ENCODE results near the gene SDCBP2.

SDCBP2 gene

DNA sequence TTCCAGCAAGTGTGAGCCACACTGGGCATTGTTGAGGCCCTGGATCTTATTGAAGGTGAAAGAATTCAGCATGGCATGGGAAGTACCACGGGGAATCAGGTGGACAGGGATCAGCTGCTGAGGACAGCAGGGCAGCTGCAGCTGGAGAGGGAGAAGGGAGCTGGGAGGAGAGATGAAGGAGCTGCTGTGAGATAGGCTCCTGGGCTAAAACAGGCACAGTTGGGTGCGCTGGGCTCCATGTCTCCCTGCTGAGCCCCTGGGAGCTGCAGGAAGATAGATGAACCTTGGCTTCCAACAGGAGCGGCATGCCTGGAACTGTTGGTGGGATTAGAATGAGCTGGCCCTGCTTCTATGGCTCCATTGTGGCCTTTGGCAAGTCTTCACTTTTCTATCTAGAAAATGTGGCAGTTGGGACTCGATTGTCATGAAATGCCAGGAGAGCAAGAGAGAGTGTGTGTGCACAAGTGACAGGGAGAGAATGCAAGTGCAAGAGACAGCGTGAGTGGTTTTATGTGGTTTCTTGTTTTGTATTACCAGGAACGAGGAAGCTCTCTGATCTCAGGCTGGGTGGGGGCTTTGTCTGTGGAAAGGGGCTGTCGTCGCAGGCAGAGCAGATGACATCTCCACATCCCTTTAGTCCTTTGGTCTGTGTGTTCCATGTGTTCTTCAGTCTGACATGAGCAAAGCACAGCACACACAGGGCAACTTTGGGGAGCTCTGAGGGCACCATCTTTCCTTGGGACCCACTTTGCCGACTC, 42.5 kb downstream of the SDCBP2 start:
- H3K4me3 ChIP-seq (ENCODE audit: low read depth, low read length), result no peak overlapping the region
- TF ChIP-seq, protein P1, sequence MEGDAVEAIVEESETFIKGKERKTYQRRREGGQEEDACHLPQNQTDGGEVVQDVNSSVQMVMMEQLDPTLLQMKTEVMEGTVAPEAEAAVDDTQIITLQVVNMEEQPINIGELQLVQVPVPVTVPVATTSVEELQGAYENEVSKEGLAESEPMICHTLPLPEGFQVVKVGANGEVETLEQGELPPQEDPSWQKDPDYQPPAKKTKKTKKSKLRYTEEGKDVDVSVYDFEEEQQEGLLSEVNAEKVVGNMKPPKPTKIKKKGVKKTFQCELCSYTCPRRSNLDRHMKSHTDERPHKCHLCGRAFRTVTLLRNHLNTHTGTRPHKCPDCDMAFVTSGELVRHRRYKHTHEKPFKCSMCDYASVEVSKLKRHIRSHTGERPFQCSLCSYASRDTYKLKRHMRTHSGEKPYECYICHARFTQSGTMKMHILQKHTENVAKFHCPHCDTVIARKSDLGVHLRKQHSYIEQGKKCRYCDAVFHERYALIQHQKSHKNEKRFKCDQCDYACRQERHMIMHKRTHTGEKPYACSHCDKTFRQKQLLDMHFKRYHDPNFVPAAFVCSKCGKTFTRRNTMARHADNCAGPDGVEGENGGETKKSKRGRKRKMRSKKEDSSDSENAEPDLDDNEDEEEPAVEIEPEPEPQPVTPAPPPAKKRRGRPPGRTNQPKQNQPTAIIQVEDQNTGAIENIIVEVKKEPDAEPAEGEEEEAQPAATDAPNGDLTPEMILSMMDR (IDR thresholded peaks at IDR 0.05; ENCODE audit: borderline replicate concordance, insufficient read depth, low read depth, low read length), result no peak

DNA sequence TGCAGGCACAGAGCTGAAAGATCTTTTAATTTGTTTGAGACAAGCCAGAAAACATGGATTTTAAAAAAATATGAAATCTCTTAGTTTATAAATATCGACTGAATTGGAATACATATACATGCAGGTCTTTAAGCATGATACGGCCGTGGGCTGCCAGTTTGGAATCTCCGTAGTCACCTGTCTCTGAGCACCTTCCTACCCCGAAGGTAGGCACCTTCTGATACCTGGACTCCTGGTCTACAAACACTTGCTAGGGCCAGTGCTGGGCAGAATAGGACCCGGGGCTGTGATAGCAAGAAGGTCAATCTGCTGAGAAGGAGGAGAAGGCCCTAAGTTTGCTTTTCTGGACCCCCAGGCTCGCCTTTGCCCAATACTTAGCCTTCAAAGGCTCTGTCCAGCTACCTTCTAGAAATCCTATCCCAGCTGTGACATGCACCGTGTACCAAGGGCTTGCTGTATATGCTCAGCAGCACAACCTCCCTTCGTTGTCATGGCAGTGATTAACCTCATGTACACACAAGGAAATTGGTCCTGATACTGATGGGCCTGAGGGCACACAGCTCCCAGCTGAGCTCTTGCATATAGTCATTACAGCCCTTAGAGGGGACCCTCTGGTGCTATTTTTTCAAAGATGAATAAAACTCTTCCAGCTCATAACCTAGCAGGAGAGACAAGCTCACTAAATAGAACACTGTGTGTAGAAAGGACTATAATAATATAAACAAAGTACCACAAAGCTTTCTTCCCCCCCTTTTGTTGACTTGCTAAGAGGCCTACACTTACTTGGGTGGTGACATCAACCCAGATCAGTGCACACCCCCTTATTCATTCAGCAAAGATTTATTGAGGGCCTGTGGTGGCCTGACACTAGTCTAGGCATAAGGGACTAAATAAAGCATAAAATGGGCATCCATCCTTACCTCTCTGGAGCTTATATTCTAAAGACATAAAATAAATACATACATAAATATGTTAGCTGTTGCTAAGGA, 45.1 kb downstream of the SDCBP2 start:
- no peak overlapping the region for H3K4me3 ChIP-seq (ENCODE audit: low read depth, low read length)
- TF ChIP-seq, protein P1 (IDR thresholded peaks at IDR 0.05; ENCODE audit: borderline replicate concordance, insufficient read depth, low read depth, low read length), result no peak

DNA sequence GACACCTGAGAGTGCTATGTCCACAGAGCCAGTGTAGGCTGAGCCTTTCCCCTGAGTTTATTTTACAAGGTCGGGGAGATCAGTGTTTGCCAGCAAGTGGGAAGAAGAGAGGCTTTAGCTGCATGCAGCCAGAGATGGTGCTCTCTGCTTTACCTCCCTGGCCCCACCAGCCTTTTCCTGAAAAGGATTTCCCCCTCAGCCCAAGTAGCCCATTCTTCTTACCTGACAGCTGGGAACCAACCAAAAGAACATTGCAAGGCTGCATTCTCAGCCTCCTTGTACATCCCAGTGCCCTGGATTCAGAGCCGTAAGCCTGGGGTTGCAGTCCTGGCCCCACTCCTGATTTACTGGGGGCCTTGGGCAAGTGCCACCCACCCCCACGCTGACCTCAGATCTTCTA, 46.0 kb downstream of the SDCBP2 start:
- TF ChIP-seq, protein P1 (IDR thresholded peaks at IDR 0.05; ENCODE audit: borderline replicate concordance, insufficient read depth, low read depth, low read length), result no peak

DNA sequence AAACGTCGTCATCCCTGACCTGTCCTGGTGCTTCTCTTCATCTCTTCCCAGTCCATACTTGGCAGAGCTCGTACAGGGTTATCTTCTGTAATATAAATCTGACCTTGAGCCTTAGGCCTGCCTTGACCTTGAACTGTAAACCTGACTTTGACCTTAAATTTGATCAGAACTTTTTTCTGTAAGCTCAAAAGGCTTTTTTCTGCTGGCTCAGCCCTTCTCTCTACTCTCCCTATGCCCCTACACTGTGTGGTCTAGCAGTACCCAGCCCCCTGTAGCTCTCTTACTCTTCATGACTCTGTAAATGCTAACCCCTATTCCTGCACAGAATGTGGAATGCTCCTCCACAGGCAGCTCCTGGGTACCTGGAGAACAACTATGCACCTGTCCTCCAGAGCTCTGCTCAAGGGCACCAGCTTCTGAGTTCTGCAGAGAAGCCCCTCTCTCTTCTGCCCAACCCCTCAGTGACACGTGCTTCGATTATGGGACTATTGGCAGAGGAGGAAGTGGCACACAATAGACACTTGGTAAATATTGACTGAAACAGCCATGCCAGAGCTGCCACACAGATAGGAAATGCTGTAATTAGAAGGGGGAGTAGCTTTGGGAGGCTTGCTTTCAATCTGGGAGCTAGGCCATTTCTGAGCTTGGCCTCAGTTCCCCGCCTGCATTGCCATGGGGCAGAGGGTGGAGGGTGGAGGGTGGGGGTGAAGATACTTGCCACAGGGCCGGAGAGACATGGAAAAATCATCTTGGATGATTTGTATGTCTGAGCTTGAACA, 47.5 kb downstream of the SDCBP2 start:
- H3K4me3 ChIP-seq (ENCODE audit: low read depth, low read length), result no peak overlapping the region
- TF ChIP-seq, protein P1 (IDR thresholded peaks at IDR 0.05; ENCODE audit: borderline replicate concordance, insufficient read depth, low read depth, low read length), result no peak

More for the DNA sequence above, 46.0 kb downstream of the SDCBP2 start:
- H3K4me3 ChIP-seq (ENCODE audit: low read depth, low read length), result no peak overlapping the region

DNA sequence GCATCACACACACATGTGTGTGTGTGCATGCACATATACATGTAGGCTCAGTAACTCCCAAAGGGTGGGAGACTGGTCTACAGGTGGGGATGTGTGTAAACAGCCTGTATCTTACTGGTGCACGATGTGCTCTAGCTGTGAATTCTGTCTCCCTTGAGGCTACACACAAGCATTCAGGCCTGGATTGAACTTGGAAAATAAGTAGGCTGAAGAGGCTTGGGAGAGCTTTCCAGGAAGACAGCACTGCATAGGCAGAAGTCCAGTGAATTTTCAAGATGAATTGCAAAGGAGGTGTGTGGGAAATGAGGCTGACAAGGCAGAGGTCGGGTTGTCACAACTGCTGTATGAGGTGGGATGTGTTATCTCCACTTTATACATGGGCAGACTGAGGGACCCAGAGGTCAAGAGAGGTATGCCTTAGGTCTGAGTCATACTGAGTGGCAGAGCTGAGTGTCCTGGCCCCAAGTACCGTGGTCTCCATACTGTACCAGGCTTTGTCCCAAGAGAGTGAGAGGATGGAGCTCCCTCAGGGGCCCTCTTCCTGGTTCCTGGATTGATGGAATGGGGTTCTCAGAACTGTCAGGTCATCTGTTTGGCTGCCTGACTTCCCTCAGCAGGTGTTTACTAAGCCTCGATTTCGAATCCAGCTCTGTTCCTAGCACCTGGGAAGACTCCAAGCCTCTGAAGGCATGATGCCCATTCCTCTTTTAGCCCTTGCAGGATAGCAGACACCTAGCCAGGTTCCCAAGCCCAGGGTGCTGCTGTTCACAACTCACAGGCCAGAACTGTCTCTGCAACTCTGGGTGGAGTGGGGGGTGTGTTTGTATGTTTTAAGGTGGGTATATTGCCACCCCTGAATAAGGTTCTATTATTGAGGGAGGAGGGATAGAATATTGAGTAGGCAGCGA, 48.5 kb downstream of the SDCBP2 start:
- TF ChIP-seq, protein P1 (IDR thresholded peaks at IDR 0.05; ENCODE audit: borderline replicate concordance, insufficient read depth, low read depth, low read length), result no peak
- H3K4me3 ChIP-seq (ENCODE audit: low read depth, low read length), result no peak overlapping the region

DNA sequence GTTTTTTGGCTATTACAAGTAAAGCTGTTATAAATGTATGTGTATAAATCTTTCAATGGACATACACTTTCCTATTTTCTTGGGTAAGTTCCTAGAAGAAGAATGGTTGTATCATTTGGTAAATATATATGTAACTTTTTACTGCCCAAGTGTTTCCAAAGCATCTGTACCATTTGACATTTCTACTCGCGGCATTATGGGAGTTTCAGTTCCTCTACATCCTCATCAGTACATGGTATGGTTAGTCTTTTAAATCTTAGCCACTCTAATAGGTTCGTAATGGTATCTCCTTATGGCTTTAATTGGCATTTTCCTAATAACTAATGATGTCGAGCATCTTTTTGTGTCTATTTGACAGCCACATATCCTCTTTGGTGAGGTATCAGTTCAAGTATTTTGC, 49.9 kb downstream of the SDCBP2 start:
- no peak overlapping the region for H3K4me3 ChIP-seq (ENCODE audit: low read depth, low read length)
- TF ChIP-seq, protein P1 (IDR thresholded peaks at IDR 0.05; ENCODE audit: borderline replicate concordance, insufficient read depth, low read depth, low read length), result no peak

Measured in GM12875 (cell line).